AG04450 (cell line): ENCODE results near the gene DCTN3. TPM values are rescaled to one million over a fixed set of nuclear protein-coding genes. Genes with fewer than 3 reads are reported as not detected.

ENCODE experiments used
- CTCF ChIA-PET: fragments of 300-600, 350-600 bp; formaldehyde crosslinking; extraction: SDS; loops from one replicate; lab custom pipeline; 2022; ENCODE audit warnings: antibody characterized with exemption, inconsistent platforms; lab: Charles Lee
- POLR2A ChIA-PET: fragments of 350-600 bp; formaldehyde crosslinking; extraction: SDS; loops from one replicate; lab custom pipeline; 2021; ENCODE audit warnings: antibody characterized with exemption, inconsistent platforms; lab: Yijun Ruan, JAX
- DNase-seq: peaks from one replicate; pipeline ENCODE4 v3.0.0-alpha.2; 2011; ENCODE audit warnings: low read depth, low spot score
- H3K27ac ChIP-seq: one replicate; pipeline ENCODE4 v1.5.1; 2012; ENCODE audit warnings: low read depth, low read length, control low read depth
- H3K27me3 ChIP-seq: one replicate; pipeline ENCODE4 v1.6.0; 2012; ENCODE audit warnings: low read length; ENCODE audit not compliant: control insufficient read depth, insufficient read depth
- H3K4me3 ChIP-seq: 2 replicates; pipeline ENCODE4 v1.5.1; 2011; ENCODE audit warnings: mild to moderate bottlenecking, low read depth, low read length, control low read depth
- H3K9me3 ChIP-seq: 2 replicates; pipeline ENCODE4 v1.5.1; 2012; ENCODE audit warnings: low read length; ENCODE audit not compliant: control insufficient read depth, insufficient read depth
- polyA plus RNA-seq: library from polyadenylated mRNA; depleted of rRNA; stranded (reverse); fragments of >200 nt; gene quantifications from 2 replicates; pipeline ENCODE4 v1.2.3, GENCODE V29; 2011
- TF ChIP-seq, protein P1 (sequence below): IDR thresholded peaks from 2 replicates; pipeline ENCODE4 v1.5.1; 2011; ENCODE audit warnings: low read depth, low read length, control low read depth, inconsistent platforms

DCTN3 gene
- polyA plus RNA-seq, 1 experiment, result 97.6 TPM

GRCh38 chr9:34578241-34579103, 41.8 kb downstream of the DCTN3 start:
- CTCF ChIA-PET, result interaction anchor here (1.5 to 6.6 kb wide), 2 partner anchors 13 to 31 kb away, joined by 5 to 42 read pairs; no protein-coding TSS in a partner anchor
- TF ChIP-seq, protein P1, sequence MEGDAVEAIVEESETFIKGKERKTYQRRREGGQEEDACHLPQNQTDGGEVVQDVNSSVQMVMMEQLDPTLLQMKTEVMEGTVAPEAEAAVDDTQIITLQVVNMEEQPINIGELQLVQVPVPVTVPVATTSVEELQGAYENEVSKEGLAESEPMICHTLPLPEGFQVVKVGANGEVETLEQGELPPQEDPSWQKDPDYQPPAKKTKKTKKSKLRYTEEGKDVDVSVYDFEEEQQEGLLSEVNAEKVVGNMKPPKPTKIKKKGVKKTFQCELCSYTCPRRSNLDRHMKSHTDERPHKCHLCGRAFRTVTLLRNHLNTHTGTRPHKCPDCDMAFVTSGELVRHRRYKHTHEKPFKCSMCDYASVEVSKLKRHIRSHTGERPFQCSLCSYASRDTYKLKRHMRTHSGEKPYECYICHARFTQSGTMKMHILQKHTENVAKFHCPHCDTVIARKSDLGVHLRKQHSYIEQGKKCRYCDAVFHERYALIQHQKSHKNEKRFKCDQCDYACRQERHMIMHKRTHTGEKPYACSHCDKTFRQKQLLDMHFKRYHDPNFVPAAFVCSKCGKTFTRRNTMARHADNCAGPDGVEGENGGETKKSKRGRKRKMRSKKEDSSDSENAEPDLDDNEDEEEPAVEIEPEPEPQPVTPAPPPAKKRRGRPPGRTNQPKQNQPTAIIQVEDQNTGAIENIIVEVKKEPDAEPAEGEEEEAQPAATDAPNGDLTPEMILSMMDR, result no peak
- DNase-seq, result no peak
- Histone ChIP-seq H3K9me3 (no peaks in the 10 kb centered on the region; the same call in 1 of the 2 replicates), H3K27ac (no peak overlapping the region), H3K4me3 (no peak overlapping the region; the same call in 1 of the 2 replicates), H3K27me3 (peaks cover 84% of the 10 kb centered on the region)
- POLR2A ChIA-PET, result no interaction called here

DNA sequence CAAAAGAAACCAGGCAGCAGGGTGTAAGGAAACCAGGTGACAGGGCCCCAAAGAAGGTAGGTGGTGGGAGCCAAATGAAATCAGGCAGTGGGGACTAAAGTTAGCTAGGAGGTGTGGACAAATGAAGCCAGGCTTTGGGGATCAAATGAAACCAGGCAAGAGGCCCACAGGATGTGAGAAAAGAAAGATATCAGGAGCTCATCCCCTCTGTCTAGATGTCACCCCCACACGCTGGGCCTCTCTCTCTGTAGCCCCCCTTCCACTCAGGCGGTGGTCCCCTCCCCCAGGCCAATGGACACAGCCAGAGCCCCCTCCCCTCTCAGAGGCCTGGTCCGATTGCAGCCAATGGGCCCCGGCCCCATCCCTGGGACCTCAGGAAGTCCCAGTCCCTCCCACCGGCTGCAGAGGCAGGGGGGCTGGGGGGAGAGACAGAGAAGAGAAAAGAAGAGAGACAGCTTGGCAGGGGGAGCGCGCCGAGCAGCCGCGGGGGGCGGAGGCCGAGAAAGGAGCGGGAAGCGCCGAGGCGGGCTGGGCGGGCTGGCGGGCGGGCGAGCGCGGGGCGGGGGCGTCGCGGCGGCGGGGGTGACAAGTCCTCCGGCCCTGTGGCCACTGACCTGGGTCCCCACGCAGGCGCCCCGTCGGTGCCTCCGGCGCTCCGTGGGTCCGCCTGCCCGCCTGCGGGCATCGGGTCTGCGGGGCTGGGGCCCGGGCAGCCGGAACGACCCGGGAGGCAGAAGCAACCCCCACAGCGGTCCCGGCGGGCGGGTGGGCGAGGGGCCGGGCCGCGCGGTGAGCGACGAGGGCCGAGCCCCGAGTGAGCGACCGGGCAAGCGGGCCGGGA, 42.7 kb downstream of the DCTN3 start:
- ChIA-PET POLR2A (no interaction called here), CTCF (interaction anchor here (0.8 to 6.6 kb wide), 4 partner anchors 14 to 174 kb away, joined by 3 to 42 read pairs (median 4); no protein-coding TSS in a partner anchor)
- TF ChIP-seq, protein P1, result no peak
- no peak for DNase-seq
- H3K9me3 ChIP-seq, result no peaks in the 10 kb centered on the region; the same call in 1 of the 2 replicates
- H3K27me3 ChIP-seq, result peaks cover 87% of the 10 kb centered on the region
- no peak overlapping the region; the same call in 1 of the 2 replicates for H3K4me3 ChIP-seq
- H3K27ac ChIP-seq, result no peak overlapping the region

GRCh38 chr9:34576597-34577399, 43.5 kb downstream of the DCTN3 start:
- Histone ChIP-seq H3K27me3 (peaks cover 89% of the 10 kb centered on the region), H3K9me3 (no peaks in the 10 kb centered on the region; the same call in 1 of the 2 replicates), H3K27ac (no peak overlapping the region), H3K4me3 (no peak overlapping the region)
- TF ChIP-seq, protein P1, result no peak
- ChIA-PET POLR2A (no interaction called here), CTCF (interaction anchor here (0.8 to 6.6 kb wide), 4 partner anchors 15 to 173 kb away, joined by 3 to 42 read pairs (median 4); no protein-coding TSS in a partner anchor)
- DNase-seq, result no peak

GRCh38 chr9:34575862-34576596, 44.3 kb downstream of the DCTN3 start:
- Histone ChIP-seq H3K9me3 (no peaks in the 10 kb centered on the region; the same call in 1 of the 2 replicates), H3K27ac (no peak overlapping the region), H3K27me3 (peaks cover 88% of the 10 kb centered on the region), H3K4me3 (no peak overlapping the region)
- CTCF ChIA-PET, result interaction anchor here (0.9 to 6.6 kb wide), 3 partner anchors 16 to 172 kb away, joined by 3 to 42 read pairs (median 4); no protein-coding TSS in a partner anchor
- TF ChIP-seq, protein P1, result no peak
- DNase-seq, result no peak
- POLR2A ChIA-PET, result no interaction called here
